KOPT-K1 (cell line): Measurements from ENCODE around the gene HOXC9.

Experiments used
- H3K27ac ChIP-seq: fragments of 200-600 bp; sonication (generic); 2 replicates; pipeline ENCODE4 v1.5.1; 2016; ENCODE audit warnings: antibody characterized with exemption, mild to moderate bottlenecking, low read depth, low read length; ENCODE audit not compliant: poor library complexity, severe bottlenecking
- H3K36me3 ChIP-seq: fragments of 200-600 bp; sonication (generic); 2 replicates; pipeline ENCODE4 v1.5.1; 2017; ENCODE audit warnings: antibody characterized with exemption, mild to moderate bottlenecking, low read length, moderate library complexity; ENCODE audit not compliant: insufficient read depth
- H3K9me3 ChIP-seq: fragments of 200-600 bp; sonication (generic); 2 replicates; pipeline ENCODE4 v1.5.1; 2017; ENCODE audit warnings: antibody characterized with exemption, low read length, mild to moderate bottlenecking; ENCODE audit not compliant: insufficient read depth, poor library complexity, severe bottlenecking

Gene HOXC9

GRCh38 chr12:54000116-54001114, at the start of gene HOXC9:
TSS of gene HOXC9 (plus strand) at chr12:54000161. CDS start at chr12:54000189, 28 bp downstream.
- H3K9me3 ChIP-seq, result no peaks in the 10 kb centered on the region
- H3K36me3 ChIP-seq, result no peaks in the 10 kb centered on the region
- H3K27ac ChIP-seq, result no peak within 1 kb of the TSS

GRCh38 chr12:53950437-53950773, 49.6 kb upstream of the HOXC9 start:
- H3K27ac ChIP-seq, result no peak overlapping the region
- no peaks in the 10 kb centered on the region for H3K36me3 ChIP-seq
- peaks cover 4% of the 10 kb centered on the region for H3K9me3 ChIP-seq

- Histone ChIP-seq H3K9me3 (peaks cover 4% of the 10 kb centered on the region), H3K36me3 (no peaks in the 10 kb centered on the region), H3K27ac (no peak overlapping the region)
These were observed 49.0 kb upstream of the HOXC9 start for GRCh38 chr12:53950789-53951576.

- no peak overlapping the region for H3K27ac ChIP-seq
- peaks cover 4% of the 10 kb centered on the region for H3K9me3 ChIP-seq
- no peaks in the 10 kb centered on the region for H3K36me3 ChIP-seq
These were observed 48.2 kb upstream of the HOXC9 start for GRCh38 chr12:53951577-53952334.

- Histone ChIP-seq H3K36me3 (no peaks in the 10 kb centered on the region), H3K9me3 (peaks cover 4% of the 10 kb centered on the region), H3K27ac (no peak overlapping the region)
These were observed 47.6 kb upstream of the HOXC9 start for GRCh38 chr12:53952335-53952694.

GRCh38 chr12:53952871-53953734, 46.9 kb upstream of the HOXC9 start:
- no peaks in the 10 kb centered on the region for H3K36me3 ChIP-seq
- H3K27ac ChIP-seq, result no peak overlapping the region

GRCh38 chr12:53953831-53954693, 45.9 kb upstream of the HOXC9 start:
- Histone ChIP-seq H3K9me3 (peaks cover 4% of the 10 kb centered on the region), H3K27ac (no peak overlapping the region), H3K36me3 (no peaks in the 10 kb centered on the region)

More at GRCh38 chr12:53952871-53953734, 46.9 kb upstream of the HOXC9 start:
- H3K9me3 ChIP-seq, result peaks cover 4% of the 10 kb centered on the region

GRCh38 chr12:53954694-53955035, 45.3 kb upstream of the HOXC9 start, which contains the start of gene HOXC12:
TSS of gene HOXC12 (plus strand) at chr12:53954903. CDS start at chr12:53954930, 27 bp downstream.
- H3K27ac ChIP-seq, result no peak within 1 kb of the TSS
- no peaks in the 10 kb centered on the region for H3K36me3 ChIP-seq
- no peaks in the 10 kb centered on the region for H3K9me3 ChIP-seq

- Histone ChIP-seq H3K27ac (no peak overlapping the region), H3K9me3 (no peaks in the 10 kb centered on the region), H3K36me3 (no peaks in the 10 kb centered on the region)
These were observed 44.8 kb upstream of the HOXC9 start for GRCh38 chr12:53955036-53955775.

GRCh38 chr12:53955776-53956250, 44.1 kb upstream of the HOXC9 start:
- Histone ChIP-seq H3K36me3 (no peaks in the 10 kb centered on the region), H3K27ac (no peak overlapping the region), H3K9me3 (no peaks in the 10 kb centered on the region)

- Histone ChIP-seq H3K27ac (no peak overlapping the region), H3K36me3 (no peaks in the 10 kb centered on the region), H3K9me3 (no peaks in the 10 kb centered on the region)
These were observed 43.6 kb upstream of the HOXC9 start for GRCh38 chr12:53956251-53956887.

GRCh38 chr12:53956914-53957536, 42.9 kb upstream of the HOXC9 start:
- no peak overlapping the region for H3K27ac ChIP-seq
- H3K36me3 ChIP-seq, result no peaks in the 10 kb centered on the region
- H3K9me3 ChIP-seq, result no peaks in the 10 kb centered on the region
